H1 (cell line): Measurements from ENCODE around the gene EML1.

Experiments
- BRCA1 ChIP-seq: IDR thresholded peaks from 2 replicates; pipeline ENCODE4 v1.6.1; 2012; ENCODE audit warnings: low read depth, low read length, improper control_type of control experiment
- CTCF ChIP-seq, 3 experiments: IDR thresholded peaks; 1 replicate in 2 of 3; 2 replicates in 1 of 3; pipeline versions ENCODE4 v1.5.1 to v1.6.1; 2011; ENCODE audit warnings: low read length in 3 of 3, mild to moderate bottlenecking in 3 of 3, inconsistent platforms in 2 of 3, low read depth in 1 of 3, moderate library complexity in 1 of 3; ENCODE audit not compliant: insufficient read depth in 1 of 3; ENCODE audit errors: control extremely low read depth in 1 of 3
- E2F6 ChIP-seq: IDR thresholded peaks from 2 replicates; pipeline ENCODE4 v1.6.1; 2012; ENCODE audit warnings: inconsistent platforms
- GABPA ChIP-seq: IDR thresholded peaks from 2 replicates; pipeline ENCODE4 v1.6.1; 2011; ENCODE audit warnings: mild to moderate bottlenecking, low read length, moderate library complexity, borderline replicate concordance; ENCODE audit not compliant: insufficient read depth
- HDAC6 ChIP-seq: IDR thresholded peaks from one replicate; pipeline ENCODE4 v1.7.1; 2012; ENCODE audit warnings: low read depth, mild to moderate bottlenecking, inconsistent platforms, low read length, moderate library complexity
- KDM5A ChIP-seq: fragments of 200-600 bp; IDR thresholded peaks from 2 replicates; pipeline ENCODE4 v1.7.1; 2012; ENCODE audit warnings: mild to moderate bottlenecking, low read length, inconsistent platforms, mixed read lengths
- MAX ChIP-seq: IDR thresholded peaks from 2 replicates; pipeline ENCODE4 v1.6.1; 2012; ENCODE audit warnings: inconsistent platforms
- POLR2A ChIP-seq, 2 experiments: IDR thresholded peaks; 1 replicate in 1 of 2; 2 replicates in 1 of 2; pipeline ENCODE4 v1.6.1; 2011; ENCODE audit warnings: low read depth in 2 of 2, low read length in 2 of 2, mild to moderate bottlenecking in 2 of 2; ENCODE audit errors: control extremely low read depth in 1 of 2
- RXRA ChIP-seq: IDR thresholded peaks from 2 replicates; pipeline ENCODE4 v1.6.1; 2011; ENCODE audit warnings: low read depth, mild to moderate bottlenecking, low read length, moderate library complexity; ENCODE audit not compliant: insufficient read depth
- SIN3A ChIP-seq, 2 experiments: IDR thresholded peaks in 1 of 2; conservative IDR thresholded peaks in 1 of 2; 2 replicates each; pipeline ENCODE4 v1.6.1; 2011 to 2012; ENCODE audit warnings: low read length in 2 of 2, improper control_type of control experiment in 1 of 2, low read depth in 1 of 2, mild to moderate bottlenecking in 1 of 2
- TAF1 ChIP-seq: IDR thresholded peaks from 2 replicates; pipeline ENCODE4 v1.6.1; 2011; ENCODE audit warnings: mild to moderate bottlenecking, low read depth, low read length
- USF2 ChIP-seq: IDR thresholded peaks from 2 replicates; pipeline ENCODE4 v1.6.1; 2011; ENCODE audit warnings: low read length, improper control_type of control experiment

- TF ChIP-seq CTCF (IDR thresholded peaks at IDR 0.05; ENCODE audit: control extremely low read depth in 1 of 3, insufficient read depth in 1 of 3, low read depth in 1 of 3, low read length in 3 of 3) (no peak), HDAC6 (no peak), POLR2A (IDR thresholded peaks at IDR 0.05; ENCODE audit: control extremely low read depth in 1 of 2, low read depth in 2 of 2, low read length in 2 of 2) (no peak), TAF1 (no peak), KDM5A (no peak), RXRA (no peak), GABPA (no peak), BRCA1 (no peak), MAX (no peak), SIN3A (conservative IDR thresholded peaks at IDR 0.05 in 1 of 2, IDR thresholded peaks at IDR 0.05 in 1 of 2; ENCODE audit: low read depth in 1 of 2, low read length in 2 of 2) (no peak), USF2 (no peak), E2F6 (no peak)
These were observed 24.1 kb upstream of the EML1 start for GRCh38 chr14:99769123-99769522.
